ENCODE data around the gene RBAK. TPM values are rescaled to one million over a fixed set of nuclear protein-coding genes. Genes with fewer than 3 reads are reported as not detected.
"Not testable (repeated sequence)": the region's sequence is repeated elsewhere in the genome, so short reads cannot be mapped to it uniquely, and the experiment has no call there.

Gene RBAK
- 1 to 10 TPM; 5.6 to 6.5 TPM for total RNA-seq

DNA sequence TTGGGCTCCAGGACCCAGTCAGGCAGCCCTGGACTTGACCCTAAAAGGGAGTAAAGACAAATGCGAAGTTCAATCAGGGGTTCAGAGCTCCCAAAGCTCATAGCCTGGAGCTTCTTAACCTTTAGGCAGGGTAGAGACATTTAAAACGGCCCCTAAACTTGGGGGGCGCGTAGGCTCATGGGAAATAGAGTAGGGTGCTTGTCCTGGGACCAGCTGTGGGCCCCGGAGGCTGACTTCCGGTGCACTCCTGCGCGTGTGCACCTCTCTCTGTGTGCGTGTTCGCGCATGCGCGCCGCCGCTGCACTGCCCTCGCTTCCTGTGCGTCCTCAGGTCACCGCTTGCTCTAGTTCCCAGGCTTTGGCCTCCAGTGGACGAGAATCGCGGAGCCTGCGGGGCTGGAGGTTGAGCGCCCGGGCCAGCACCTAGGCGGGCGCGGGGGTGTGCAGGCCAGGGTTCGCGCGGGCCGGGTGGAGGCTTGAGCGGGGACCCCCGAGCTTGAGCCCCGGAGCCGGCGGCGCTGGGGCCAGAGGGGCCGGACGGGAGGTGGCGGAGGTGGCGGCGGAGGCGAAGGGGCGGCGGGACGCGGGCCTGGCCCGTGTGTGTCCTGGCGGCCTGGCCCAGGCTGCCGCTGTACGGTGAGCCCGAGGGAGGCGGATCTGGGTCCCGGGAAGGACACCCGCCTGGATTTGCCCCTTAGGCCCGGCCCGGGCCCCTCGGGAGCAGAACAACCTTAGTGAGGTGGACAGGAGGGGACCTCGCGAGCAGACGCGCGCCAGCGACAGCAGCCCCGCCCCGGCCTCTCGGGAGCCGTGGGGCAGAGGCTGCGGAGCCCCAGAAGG is at the start of gene RBAK:
TSS of gene RBAK (plus strand) at position 303 of the 839 bp plus-strand sequence. CDS start 2,217 bp downstream, outside the sequence.
- H3K36me3 Mint-ChIP-seq (ENCODE audit: low read depth) = peaks cover 30% of the 10 kb centered on the region
- peaks cover 38% of the 10 kb centered on the region for H3K4me1 Mint-ChIP-seq (ENCODE audit: low read depth)
- peak within 1 kb of the TSS; percentile 88 for H3K4me3 Mint-ChIP-seq
- intact Hi-C loops (cut with micrococcal nuclease) = loop anchor here (5.0 kb wide), 2 partner anchors 73 to 363 kb away; partner anchors contain the start of gene FOXK1
- CTCF ChIA-PET = interaction anchor here (0.5 to 2.8 kb wide), 3 partner anchors 41 to 248 kb away, joined by 3 to 14 read pairs (median 5); no protein-coding TSS in a partner anchor
- peaks cover 2% of the 10 kb centered on the region for H3K9me3 Mint-ChIP-seq
- peak within 1 kb of the TSS; percentile 81 for H3K27ac Mint-ChIP-seq
- H3K27me3 Mint-ChIP-seq (ENCODE audit: low read depth) = no peaks in the 10 kb centered on the region
- peak; percentile 92 for DNase-seq

DNA sequence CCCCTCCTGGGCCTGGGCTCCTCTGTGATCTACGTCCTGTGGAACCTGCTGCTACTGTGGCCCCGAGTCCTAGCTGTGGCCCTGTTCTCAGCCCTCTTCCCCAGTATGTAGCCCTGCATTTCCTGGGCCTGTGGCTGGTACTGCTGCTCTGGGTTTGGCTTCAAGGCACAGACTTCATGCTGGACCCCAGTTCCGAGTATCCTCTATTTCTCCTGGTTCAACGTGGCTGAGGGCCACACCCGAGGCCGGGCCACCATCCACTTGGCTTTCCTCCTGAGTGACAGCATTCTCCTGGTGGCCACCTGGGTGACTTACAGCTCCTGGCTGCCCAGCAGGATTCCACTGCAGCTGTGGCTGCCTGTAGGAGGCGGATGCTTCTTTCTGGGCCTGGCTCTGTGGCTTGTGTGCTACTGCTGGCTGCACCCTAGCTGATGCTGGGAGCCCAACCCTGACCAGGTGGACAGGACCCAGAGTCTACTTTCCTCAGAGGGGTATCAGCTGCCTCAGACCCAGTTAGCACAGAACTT is 48.9 kb upstream of the RBAK start:
- no peaks in the 10 kb centered on the region for H3K9me3 Mint-ChIP-seq
- peaks cover 44% of the 10 kb centered on the region for H3K36me3 Mint-ChIP-seq (ENCODE audit: low read depth)
- no peak overlapping the region for H3K4me3 Mint-ChIP-seq
- H3K4me1 Mint-ChIP-seq (ENCODE audit: low read depth) = peaks cover 14% of the 10 kb centered on the region
- H3K27ac Mint-ChIP-seq = no peak overlapping the region
- intact Hi-C loops (cut with micrococcal nuclease) = no loop called here
- DNase-seq = no peak
- H3K27me3 Mint-ChIP-seq (ENCODE audit: low read depth) = no peaks in the 10 kb centered on the region
- CTCF ChIA-PET = no interaction called here

DNA sequence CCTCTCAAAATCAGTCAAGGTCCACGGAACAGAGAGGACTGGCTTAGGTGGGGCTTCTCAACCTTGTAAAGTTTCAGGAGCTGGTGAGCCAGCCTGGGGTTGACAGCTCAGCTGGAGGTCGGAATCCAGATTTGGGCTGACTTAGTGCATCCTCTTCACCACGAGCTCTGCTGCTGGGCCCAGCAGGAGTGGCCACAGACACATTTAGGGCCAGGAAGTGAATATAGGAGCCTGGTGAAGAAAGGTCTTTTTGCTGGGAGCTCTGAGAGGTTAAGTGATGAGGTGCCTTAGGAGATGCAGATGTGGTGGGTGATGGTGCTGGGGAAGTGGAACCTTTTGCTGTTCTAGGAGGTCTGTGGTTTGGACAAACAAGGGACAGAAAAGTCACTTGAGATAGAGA is 47.4 kb upstream of the RBAK start:
- H3K4me3 Mint-ChIP-seq = no peak overlapping the region
- H3K4me1 Mint-ChIP-seq (ENCODE audit: low read depth) = peaks cover 14% of the 10 kb centered on the region
- CTCF ChIA-PET = interaction anchor here (1.1 kb wide), 1 partner anchor 24 kb away, joined by 5 read pairs; no protein-coding TSS in a partner anchor
- intact Hi-C loops (cut with micrococcal nuclease) = no loop called here
- H3K27ac Mint-ChIP-seq = no peak overlapping the region
- no peaks in the 10 kb centered on the region for H3K9me3 Mint-ChIP-seq
- DNase-seq = no peak
- H3K27me3 Mint-ChIP-seq (ENCODE audit: low read depth) = no peaks in the 10 kb centered on the region
- peaks cover 44% of the 10 kb centered on the region for H3K36me3 Mint-ChIP-seq (ENCODE audit: low read depth)

DNA sequence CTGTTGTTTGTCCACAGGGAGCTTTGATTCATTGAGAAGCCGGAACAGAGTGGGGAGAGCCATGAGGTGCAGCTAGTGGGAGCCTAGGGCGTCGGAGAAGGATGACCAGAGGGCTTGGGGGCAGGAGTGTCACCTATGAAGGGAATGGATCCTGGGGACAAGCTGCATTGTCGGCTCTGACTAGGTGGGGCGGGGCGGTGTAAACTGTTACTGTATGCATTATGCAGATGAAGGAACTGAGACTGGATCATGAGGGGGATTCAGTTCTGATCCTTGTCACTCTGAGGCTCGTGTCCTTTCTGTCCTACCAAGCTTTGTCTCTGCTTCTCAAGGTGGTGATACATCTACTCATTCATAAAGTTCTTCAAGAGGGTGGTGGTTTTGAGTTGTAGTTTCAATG is 46.8 kb upstream of the RBAK start:
- Mint-ChIP-seq H3K36me3 (ENCODE audit: low read depth) (peaks cover 46% of the 10 kb centered on the region), H3K4me3 (no peak overlapping the region), H3K27ac (no peak overlapping the region), H3K9me3 (no peaks in the 10 kb centered on the region), H3K27me3 (ENCODE audit: low read depth) (no peaks in the 10 kb centered on the region), H3K4me1 (ENCODE audit: low read depth) (peaks cover 14% of the 10 kb centered on the region)
- intact Hi-C loops (cut with micrococcal nuclease) = no loop called here
- DNase-seq = no peak
- CTCF ChIA-PET = interaction anchor here (1.1 kb wide), 1 partner anchor 25 kb away, joined by 5 read pairs; no protein-coding TSS in a partner anchor

GRCh38 chr7:4999369-4999950 is 46.2 kb upstream of the RBAK start:
- Mint-ChIP-seq H3K27me3 (ENCODE audit: low read depth) (no peaks in the 10 kb centered on the region), H3K9me3 (no peaks in the 10 kb centered on the region), H3K4me1 (ENCODE audit: low read depth) (peaks cover 14% of the 10 kb centered on the region), H3K27ac (no peak overlapping the region), H3K4me3 (no peak overlapping the region), H3K36me3 (ENCODE audit: low read depth) (peaks cover 49% of the 10 kb centered on the region)
- intact Hi-C loops (cut with micrococcal nuclease) = no loop called here
- DNase-seq = no peak
- CTCF ChIA-PET = no interaction called here

- DNase-seq = no peak
- intact Hi-C loops (cut with micrococcal nuclease) = no loop called here
- Mint-ChIP-seq H3K9me3 (no peaks in the 10 kb centered on the region), H3K4me1 (ENCODE audit: low read depth) (peaks cover 14% of the 10 kb centered on the region), H3K27ac (no peak overlapping the region), H3K36me3 (ENCODE audit: low read depth) (peaks cover 44% of the 10 kb centered on the region), H3K4me3 (no peak overlapping the region), H3K27me3 (ENCODE audit: low read depth) (no peaks in the 10 kb centered on the region)
- CTCF ChIA-PET = no interaction called here
Observed at GRCh38 chr7:5001003-5001402, 44.7 kb upstream of the RBAK start.

DNA sequence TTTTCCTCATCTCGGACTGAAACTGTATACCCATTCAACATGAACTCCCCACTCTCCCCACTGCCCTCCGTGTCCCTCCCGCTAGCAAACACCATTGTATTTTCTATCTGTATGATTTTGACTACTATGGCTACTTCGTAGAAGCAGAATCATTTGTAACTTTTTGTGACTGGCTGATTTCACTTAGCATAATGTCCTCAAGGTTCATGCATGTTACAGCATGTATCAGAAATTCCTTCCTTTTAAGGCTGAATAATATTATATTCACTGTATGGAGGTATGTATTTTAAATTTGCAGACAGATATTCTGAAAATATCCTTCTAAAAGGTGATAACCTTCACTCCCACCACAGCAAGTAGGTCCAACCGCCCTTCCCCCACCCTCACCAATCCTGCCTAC is 43.7 kb upstream of the RBAK start:
- CTCF ChIA-PET = no interaction called here
- Mint-ChIP-seq H3K4me3 (no peak overlapping the region), H3K4me1 (ENCODE audit: low read depth) (peaks cover 14% of the 10 kb centered on the region), H3K27ac (no peak overlapping the region), H3K36me3 (ENCODE audit: low read depth) (peaks cover 42% of the 10 kb centered on the region), H3K9me3 (no peaks in the 10 kb centered on the region), H3K27me3 (ENCODE audit: low read depth) (no peaks in the 10 kb centered on the region)
- intact Hi-C loops (cut with micrococcal nuclease) = no loop called here
- DNase-seq = no peak

GRCh38 chr7:5005066-5005465 is 40.6 kb upstream of the RBAK start:
- peaks cover 45% of the 10 kb centered on the region for H3K36me3 Mint-ChIP-seq (ENCODE audit: low read depth)
- H3K4me3 Mint-ChIP-seq = no peak overlapping the region
- H3K27me3 Mint-ChIP-seq (ENCODE audit: low read depth) = no peaks in the 10 kb centered on the region
- intact Hi-C loops (cut with micrococcal nuclease) = no loop called here
- H3K4me1 Mint-ChIP-seq (ENCODE audit: low read depth) = no peaks in the 10 kb centered on the region
- peaks cover 5% of the 10 kb centered on the region for H3K9me3 Mint-ChIP-seq
- CTCF ChIA-PET = no interaction called here
- no peak overlapping the region for H3K27ac Mint-ChIP-seq
- no peak for DNase-seq

- Mint-ChIP-seq H3K27ac (no peak overlapping the region), H3K27me3 (ENCODE audit: low read depth) (no peaks in the 10 kb centered on the region), H3K36me3 (ENCODE audit: low read depth) (peaks cover 32% of the 10 kb centered on the region), H3K4me3 (no peak overlapping the region), H3K9me3 (peaks cover 8% of the 10 kb centered on the region), H3K4me1 (ENCODE audit: low read depth) (no peaks in the 10 kb centered on the region)
- DNase-seq = no peak
- intact Hi-C loops (cut with micrococcal nuclease) = no loop called here
- CTCF ChIA-PET = no interaction called here
Observed at GRCh38 chr7:5012985-5013384, 32.7 kb upstream of the RBAK start.

DNA sequence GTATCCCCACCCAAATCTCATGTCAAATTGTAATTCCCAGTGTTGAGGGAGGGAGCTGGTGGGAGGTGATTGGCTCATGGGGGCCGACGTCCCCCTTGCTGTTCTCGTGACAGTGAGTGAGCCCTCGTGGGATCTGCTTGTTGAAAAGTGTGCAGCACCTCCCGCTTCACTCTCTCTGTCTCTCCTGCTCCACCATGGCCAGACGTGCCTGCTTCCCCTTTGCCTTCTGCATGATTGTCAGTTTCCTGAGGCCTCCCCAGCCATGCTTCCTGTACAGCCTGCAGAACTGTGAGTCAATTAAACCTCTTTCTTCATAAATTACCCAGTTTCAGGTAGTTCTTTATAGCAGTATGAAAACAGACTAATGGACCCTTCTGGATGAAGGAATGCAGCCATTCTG is 29.7 kb upstream of the RBAK start:
- peaks cover 26% of the 10 kb centered on the region for H3K36me3 Mint-ChIP-seq (ENCODE audit: low read depth)
- H3K27me3 Mint-ChIP-seq (ENCODE audit: low read depth); DNase-seq; CTCF ChIA-PET; intact Hi-C loops (cut with micrococcal nuclease); H3K4me1 Mint-ChIP-seq (ENCODE audit: low read depth); H3K4me3 Mint-ChIP-seq; H3K9me3 Mint-ChIP-seq; H3K27ac Mint-ChIP-seq: not testable (repeated sequence)

GRCh38 chr7:5017626-5018025 is 28.0 kb upstream of the RBAK start:
- CTCF ChIA-PET; H3K4me1 Mint-ChIP-seq (ENCODE audit: low read depth); H3K4me3 Mint-ChIP-seq; DNase-seq; H3K9me3 Mint-ChIP-seq; H3K27ac Mint-ChIP-seq; intact Hi-C loops (cut with micrococcal nuclease); H3K27me3 Mint-ChIP-seq (ENCODE audit: low read depth): not testable (repeated sequence)
- peaks cover 28% of the 10 kb centered on the region for H3K36me3 Mint-ChIP-seq (ENCODE audit: low read depth)

DNA sequence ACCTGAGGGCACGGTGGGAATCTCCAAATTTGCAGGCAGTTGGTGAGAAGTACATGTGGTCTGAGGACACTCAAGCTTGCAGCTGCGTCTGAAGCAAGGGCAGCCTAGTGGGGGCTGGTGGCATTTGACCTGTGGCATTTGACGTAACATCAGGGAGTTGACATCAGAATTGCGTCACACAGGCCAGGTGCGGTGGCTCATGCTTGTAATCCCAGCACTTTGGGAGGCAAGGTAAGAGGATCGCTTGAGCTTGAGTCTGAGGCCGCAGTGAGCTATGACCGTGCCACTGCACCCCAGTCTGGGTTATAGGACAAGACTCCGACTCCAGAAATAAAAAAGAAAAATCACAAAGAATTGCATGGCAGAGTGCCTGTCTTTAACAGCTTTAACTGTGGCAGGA is 25.6 kb upstream of the RBAK start:
- intact Hi-C loops (cut with micrococcal nuclease) = no loop called here
- Mint-ChIP-seq H3K4me1 (ENCODE audit: low read depth) (peaks cover 3% of the 10 kb centered on the region), H3K27ac (no peak overlapping the region), H3K27me3 (ENCODE audit: low read depth) (no peaks in the 10 kb centered on the region), H3K9me3 (peaks cover 4% of the 10 kb centered on the region), H3K36me3 (ENCODE audit: low read depth) (peaks cover 40% of the 10 kb centered on the region), H3K4me3 (no peak overlapping the region)
- no peak for DNase-seq
- CTCF ChIA-PET = interaction anchor here (0.6 kb wide), 1 partner anchor 90 kb away, joined by 3 read pairs; no protein-coding TSS in a partner anchor

All from activated naive CD4-positive, alpha-beta T cell treated with anti-CD3 and anti-CD28 coated beads for 36 hours (primary cell).